ENCODE results near the gene DDI2.

DNA sequence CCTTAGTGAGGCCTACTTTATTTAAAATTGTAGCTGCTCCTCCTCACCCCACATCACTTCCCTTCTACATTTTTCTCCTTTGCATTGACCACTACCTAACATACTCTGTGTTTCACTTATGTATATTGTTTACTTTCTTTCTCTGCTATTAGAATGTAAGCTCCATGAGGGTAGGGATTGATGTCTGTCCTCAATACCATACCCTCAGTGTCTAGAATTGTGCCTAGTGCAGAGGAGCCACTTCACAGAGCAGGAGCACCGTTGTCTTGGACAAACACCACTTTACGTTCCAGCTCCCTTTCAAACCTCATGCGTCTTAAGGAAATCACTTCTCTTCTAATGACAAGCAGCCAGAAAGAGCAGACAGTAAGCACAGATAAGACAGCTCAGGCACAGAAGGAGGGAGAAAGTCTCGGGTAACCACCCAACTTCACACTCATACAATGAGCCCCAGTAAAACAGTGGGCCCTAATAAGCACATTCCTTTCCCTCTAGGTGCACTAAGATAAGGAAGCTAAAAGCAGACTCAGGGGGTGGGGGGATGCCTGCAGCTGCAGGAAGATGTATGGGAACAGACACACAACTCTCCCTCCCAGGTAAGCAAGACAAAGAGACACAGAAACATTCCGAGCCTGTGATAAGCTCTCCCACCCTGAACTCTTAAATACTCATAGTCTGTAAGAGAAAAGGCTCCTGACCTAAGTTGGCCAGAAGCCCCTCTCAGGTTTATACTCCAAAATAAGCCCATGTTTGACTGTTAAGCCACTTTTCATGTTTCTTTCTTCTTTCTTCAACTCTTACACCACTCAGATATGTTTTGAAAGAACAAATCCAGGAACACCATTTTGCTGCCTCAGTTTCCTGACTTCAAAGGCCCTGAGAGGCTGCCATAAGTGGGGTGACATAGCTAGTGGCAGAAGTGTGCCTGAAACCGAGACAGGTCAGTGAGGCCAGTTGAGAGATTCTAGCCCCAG, 59.7 kb downstream of the DDI2 start:
- TF ChIP-seq, protein P1, sequence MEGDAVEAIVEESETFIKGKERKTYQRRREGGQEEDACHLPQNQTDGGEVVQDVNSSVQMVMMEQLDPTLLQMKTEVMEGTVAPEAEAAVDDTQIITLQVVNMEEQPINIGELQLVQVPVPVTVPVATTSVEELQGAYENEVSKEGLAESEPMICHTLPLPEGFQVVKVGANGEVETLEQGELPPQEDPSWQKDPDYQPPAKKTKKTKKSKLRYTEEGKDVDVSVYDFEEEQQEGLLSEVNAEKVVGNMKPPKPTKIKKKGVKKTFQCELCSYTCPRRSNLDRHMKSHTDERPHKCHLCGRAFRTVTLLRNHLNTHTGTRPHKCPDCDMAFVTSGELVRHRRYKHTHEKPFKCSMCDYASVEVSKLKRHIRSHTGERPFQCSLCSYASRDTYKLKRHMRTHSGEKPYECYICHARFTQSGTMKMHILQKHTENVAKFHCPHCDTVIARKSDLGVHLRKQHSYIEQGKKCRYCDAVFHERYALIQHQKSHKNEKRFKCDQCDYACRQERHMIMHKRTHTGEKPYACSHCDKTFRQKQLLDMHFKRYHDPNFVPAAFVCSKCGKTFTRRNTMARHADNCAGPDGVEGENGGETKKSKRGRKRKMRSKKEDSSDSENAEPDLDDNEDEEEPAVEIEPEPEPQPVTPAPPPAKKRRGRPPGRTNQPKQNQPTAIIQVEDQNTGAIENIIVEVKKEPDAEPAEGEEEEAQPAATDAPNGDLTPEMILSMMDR (IDR thresholded peaks at IDR 0.05; ENCODE audit: poor library complexity) = no peak
- no peak for TF ChIP-seq EZH2phosphoT487 (IDR thresholded peaks at IDR 0.05; ENCODE audit: low read depth, severe bottlenecking, unreplicated experiment)
